ENCODE measurements around the gene BCAR1. TPM values are rescaled to one million over a fixed set of nuclear protein-coding genes. Genes with fewer than 3 reads are reported as not detected.
A peak's percentile ranks its signal among the peaks of the same experiment; 100 is the strongest.

BCAR1 gene
- total and polyA plus RNA-seq, 2 of the 13 experiments (the other 11 are each of a cell fraction or from before 2014, with no cell fraction given) = 48.1 to 51.7 TPM

DNA sequence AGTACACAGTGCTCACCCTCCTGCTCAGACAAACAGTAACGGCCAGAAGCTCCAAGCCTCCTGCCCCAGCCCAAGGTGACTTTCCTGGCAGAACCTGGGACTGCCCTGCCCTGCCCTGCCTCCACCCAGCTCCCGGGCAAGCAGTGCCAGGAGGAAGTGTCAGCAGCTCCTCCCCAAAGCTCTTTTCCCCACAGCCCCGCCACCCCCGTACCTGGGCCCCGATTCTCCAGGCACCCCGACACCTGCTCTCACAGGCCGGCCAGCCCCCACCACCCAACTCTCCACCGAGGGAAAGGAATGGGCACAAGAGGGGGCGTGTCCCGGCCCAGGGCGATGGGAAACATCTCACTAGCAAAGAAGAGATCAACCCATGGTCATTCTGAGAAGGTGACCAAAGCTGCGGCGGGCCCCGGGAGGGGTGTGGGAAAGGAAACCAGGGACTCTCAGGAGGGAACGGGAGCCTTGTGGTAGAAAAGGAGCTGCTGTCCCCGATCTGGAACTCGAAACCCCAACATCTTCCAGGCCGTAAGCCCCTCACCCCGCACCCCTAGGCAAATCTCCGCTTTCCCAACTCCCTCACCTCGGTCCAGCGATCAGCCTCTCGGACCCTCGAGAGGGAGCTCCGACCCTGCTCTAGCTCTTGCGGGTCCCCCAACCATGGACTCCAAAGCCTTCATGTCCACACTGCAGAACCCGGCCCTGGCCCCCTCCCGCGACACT lies 1.2 kb downstream of the BCAR1 start (continued):
- TF ChIP-seq ZSCAN9 (CRISPR knock-in tag; IDR thresholded peaks at IDR 0.05; ENCODE audit: borderline replicate concordance) (no peak), NBN (conservative IDR thresholded peaks at IDR 0.05) (no peak), ZNF737 (CRISPR knock-in tag; IDR thresholded peaks at IDR 0.05; ENCODE audit: borderline replicate concordance) (no peak), KLF9 (CRISPR knock-in tag; IDR thresholded peaks at IDR 0.05; ENCODE audit: low read depth) (0 out of 2 replicates have a peak, but pooled peaks have one; percentile 15), RXRB (CRISPR knock-in tag; IDR thresholded peaks at IDR 0.05; ENCODE audit: borderline replicate concordance) (no peak), RBFOX2 (IDR thresholded peaks at IDR 0.05; ENCODE audit: low read depth, low read length) (no peak), ATF7 (IDR thresholded peaks at IDR 0.05) (no peak), ATF7 (CRISPR knock-in tag; IDR thresholded peaks at IDR 0.05) (no peak), ZKSCAN5 (CRISPR knock-in tag; IDR thresholded peaks at IDR 0.05) (0 out of 2 replicates have a peak, but pooled peaks have one; percentile 14), LCORL (IDR thresholded peaks at IDR 0.05) (no peak), LCORL (CRISPR knock-in tag; IDR thresholded peaks at IDR 0.05) (no peak), ZNF572 (CRISPR knock-in tag; IDR thresholded peaks at IDR 0.05) (no peak), SMARCC2 (IDR thresholded peaks at IDR 0.05) (no peak)
- TF ChIP-seq, protein P1, sequence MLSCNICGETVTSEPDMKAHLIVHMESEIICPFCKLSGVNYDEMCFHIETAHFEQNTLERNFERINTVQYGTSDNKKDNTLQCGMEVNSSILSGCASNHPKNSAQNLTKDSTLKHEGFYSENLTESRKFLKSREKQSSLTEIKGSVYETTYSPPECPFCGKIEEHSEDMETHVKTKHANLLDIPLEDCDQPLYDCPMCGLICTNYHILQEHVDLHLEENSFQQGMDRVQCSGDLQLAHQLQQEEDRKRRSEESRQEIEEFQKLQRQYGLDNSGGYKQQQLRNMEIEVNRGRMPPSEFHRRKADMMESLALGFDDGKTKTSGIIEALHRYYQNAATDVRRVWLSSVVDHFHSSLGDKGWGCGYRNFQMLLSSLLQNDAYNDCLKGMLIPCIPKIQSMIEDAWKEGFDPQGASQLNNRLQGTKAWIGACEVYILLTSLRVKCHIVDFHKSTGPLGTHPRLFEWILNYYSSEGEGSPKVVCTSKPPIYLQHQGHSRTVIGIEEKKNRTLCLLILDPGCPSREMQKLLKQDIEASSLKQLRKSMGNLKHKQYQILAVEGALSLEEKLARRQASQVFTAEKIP (CRISPR knock-in tag; IDR thresholded peaks at IDR 0.05; ENCODE audit: borderline replicate concordance) = no peak
- TF ChIP-seq, protein P2, sequence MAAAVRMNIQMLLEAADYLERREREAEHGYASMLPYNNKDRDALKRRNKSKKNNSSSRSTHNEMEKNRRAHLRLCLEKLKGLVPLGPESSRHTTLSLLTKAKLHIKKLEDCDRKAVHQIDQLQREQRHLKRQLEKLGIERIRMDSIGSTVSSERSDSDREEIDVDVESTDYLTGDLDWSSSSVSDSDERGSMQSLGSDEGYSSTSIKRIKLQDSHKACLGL (CRISPR knock-in tag; IDR thresholded peaks at IDR 0.05) = no peak
- TF ChIP-seq, protein P3, sequence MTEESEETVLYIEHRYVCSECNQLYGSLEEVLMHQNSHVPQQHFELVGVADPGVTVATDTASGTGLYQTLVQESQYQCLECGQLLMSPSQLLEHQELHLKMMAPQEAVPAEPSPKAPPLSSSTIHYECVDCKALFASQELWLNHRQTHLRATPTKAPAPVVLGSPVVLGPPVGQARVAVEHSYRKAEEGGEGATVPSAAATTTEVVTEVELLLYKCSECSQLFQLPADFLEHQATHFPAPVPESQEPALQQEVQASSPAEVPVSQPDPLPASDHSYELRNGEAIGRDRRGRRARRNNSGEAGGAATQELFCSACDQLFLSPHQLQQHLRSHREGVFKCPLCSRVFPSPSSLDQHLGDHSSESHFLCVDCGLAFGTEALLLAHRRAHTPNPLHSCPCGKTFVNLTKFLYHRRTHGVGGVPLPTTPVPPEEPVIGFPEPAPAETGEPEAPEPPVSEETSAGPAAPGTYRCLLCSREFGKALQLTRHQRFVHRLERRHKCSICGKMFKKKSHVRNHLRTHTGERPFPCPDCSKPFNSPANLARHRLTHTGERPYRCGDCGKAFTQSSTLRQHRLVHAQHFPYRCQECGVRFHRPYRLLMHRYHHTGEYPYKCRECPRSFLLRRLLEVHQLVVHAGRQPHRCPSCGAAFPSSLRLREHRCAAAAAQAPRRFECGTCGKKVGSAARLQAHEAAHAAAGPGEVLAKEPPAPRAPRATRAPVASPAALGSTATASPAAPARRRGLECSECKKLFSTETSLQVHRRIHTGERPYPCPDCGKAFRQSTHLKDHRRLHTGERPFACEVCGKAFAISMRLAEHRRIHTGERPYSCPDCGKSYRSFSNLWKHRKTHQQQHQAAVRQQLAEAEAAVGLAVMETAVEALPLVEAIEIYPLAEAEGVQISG (CRISPR knock-in tag; IDR thresholded peaks at IDR 0.05) = no peak
- TF ChIP-seq, protein P4, sequence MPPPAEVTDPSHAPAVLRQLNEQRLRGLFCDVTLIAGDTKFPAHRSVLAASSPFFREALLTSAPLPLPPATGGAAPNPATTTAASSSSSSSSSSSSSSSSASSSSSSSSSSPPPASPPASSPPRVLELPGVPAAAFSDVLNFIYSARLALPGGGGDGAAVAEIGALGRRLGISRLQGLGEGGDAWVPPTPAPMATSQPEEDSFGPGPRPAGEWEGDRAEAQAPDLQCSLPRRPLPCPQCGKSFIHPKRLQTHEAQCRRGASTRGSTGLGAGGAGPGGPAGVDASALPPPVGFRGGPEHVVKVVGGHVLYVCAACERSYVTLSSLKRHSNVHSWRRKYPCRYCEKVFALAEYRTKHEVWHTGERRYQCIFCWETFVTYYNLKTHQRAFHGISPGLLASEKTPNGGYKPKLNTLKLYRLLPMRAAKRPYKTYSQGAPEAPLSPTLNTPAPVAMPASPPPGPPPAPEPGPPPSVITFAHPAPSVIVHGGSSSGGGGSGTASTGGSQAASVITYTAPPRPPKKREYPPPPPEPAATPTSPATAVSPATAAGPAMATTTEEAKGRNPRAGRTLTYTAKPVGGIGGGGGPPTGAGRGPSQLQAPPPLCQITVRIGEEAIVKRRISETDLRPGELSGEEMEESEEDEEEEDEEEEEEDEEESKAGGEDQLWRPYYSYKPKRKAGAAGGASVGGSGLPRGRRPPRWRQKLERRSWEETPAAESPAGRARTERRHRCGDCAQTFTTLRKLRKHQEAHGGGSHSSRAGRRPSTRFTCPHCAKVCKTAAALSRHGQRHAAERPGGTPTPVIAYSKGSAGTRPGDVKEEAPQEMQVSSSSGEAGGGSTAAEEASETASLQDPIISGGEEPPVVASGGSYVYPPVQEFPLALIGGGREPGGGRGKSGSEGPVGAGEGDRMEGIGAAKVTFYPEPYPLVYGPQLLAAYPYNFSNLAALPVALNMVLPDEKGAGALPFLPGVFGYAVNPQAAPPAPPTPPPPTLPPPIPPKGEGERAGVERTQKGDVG (CRISPR knock-in tag; IDR thresholded peaks at IDR 0.05; ENCODE audit: borderline replicate concordance) = no peak
- TF ChIP-seq, protein P5, sequence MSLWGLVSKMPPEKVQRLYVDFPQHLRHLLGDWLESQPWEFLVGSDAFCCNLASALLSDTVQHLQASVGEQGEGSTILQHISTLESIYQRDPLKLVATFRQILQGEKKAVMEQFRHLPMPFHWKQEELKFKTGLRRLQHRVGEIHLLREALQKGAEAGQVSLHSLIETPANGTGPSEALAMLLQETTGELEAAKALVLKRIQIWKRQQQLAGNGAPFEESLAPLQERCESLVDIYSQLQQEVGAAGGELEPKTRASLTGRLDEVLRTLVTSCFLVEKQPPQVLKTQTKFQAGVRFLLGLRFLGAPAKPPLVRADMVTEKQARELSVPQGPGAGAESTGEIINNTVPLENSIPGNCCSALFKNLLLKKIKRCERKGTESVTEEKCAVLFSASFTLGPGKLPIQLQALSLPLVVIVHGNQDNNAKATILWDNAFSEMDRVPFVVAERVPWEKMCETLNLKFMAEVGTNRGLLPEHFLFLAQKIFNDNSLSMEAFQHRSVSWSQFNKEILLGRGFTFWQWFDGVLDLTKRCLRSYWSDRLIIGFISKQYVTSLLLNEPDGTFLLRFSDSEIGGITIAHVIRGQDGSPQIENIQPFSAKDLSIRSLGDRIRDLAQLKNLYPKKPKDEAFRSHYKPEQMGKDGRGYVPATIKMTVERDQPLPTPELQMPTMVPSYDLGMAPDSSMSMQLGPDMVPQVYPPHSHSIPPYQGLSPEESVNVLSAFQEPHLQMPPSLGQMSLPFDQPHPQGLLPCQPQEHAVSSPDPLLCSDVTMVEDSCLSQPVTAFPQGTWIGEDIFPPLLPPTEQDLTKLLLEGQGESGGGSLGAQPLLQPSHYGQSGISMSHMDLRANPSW (CRISPR knock-in tag; IDR thresholded peaks at IDR 0.05; ENCODE audit: borderline replicate concordance) = no peak; the same call in 1 of the 2 replicates

Measured in HepG2 (cell line).